ENCODE measurements around the gene PAK1. TPM values are rescaled to one million over a fixed set of nuclear protein-coding genes. Genes with fewer than 3 reads are reported as not detected.

PAK1 gene
- total and polyA plus RNA-seq, 2 of the 4 experiments (the other 2 are of a cell fraction) = 34.3 to 60.6 TPM

DNA sequence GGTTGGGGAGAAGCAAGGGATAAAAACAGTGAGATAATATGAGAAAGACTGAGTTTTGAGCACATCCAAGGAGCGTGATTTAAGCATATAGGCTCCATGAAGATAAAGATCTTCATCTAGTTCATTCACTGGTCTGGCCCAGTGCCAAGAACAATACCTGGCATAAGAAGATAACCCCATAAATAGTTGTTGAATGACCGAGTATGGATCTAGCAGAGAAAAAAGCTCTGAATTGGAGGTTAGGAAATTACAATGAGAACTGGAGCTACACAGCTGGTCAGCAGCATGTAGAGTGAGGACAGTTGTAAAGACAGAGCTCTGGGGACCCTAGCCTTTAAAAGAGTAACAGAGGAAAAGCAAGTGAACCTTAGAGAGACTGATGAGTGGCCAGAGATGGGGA, 33.0 kb upstream of the PAK1 start:
- ChIA-PET POLR2A (ENCODE audit: unreplicated experiment) (no interaction called here), CTCF (no interaction called here)
- H3K4me1 ChIP-seq (ENCODE audit: control insufficient read depth, insufficient read depth, low read length) = no peaks in the 10 kb centered on the region
- no peak overlapping the region for H4K8ac ChIP-seq (ENCODE audit: low read depth in 2 of 2, low read length in 2 of 2)
- no peak overlapping the region for H2AFZ ChIP-seq (replicated peaks; ENCODE audit: low read length, poor library complexity)
- intact Hi-C loops (cut with micrococcal nuclease) = no loop called here
- WGBS, 2 experiments (ENCODE audit: extremely low coverage in 2 of 2, insufficient read length in 1 of 2) = 67% methylated on average over 1 of the region's 2 CpGs; no CpG with 5 or more reads in 1 of the 2 experiments
- TF ChIP-seq, protein P1, sequence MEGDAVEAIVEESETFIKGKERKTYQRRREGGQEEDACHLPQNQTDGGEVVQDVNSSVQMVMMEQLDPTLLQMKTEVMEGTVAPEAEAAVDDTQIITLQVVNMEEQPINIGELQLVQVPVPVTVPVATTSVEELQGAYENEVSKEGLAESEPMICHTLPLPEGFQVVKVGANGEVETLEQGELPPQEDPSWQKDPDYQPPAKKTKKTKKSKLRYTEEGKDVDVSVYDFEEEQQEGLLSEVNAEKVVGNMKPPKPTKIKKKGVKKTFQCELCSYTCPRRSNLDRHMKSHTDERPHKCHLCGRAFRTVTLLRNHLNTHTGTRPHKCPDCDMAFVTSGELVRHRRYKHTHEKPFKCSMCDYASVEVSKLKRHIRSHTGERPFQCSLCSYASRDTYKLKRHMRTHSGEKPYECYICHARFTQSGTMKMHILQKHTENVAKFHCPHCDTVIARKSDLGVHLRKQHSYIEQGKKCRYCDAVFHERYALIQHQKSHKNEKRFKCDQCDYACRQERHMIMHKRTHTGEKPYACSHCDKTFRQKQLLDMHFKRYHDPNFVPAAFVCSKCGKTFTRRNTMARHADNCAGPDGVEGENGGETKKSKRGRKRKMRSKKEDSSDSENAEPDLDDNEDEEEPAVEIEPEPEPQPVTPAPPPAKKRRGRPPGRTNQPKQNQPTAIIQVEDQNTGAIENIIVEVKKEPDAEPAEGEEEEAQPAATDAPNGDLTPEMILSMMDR (conservative IDR thresholded peaks at IDR 0.05; ENCODE audit: low read depth, low read length) = no peak
- TF ChIP-seq MAFK (IDR thresholded peaks at IDR 0.05; ENCODE audit: low read depth, low read length) = no peak
- TF ChIP-seq, protein P2, sequence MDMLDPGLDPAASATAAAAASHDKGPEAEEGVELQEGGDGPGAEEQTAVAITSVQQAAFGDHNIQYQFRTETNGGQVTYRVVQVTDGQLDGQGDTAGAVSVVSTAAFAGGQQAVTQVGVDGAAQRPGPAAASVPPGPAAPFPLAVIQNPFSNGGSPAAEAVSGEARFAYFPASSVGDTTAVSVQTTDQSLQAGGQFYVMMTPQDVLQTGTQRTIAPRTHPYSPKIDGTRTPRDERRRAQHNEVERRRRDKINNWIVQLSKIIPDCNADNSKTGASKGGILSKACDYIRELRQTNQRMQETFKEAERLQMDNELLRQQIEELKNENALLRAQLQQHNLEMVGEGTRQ (IDR thresholded peaks at IDR 0.05; ENCODE audit: low read depth, low read length) = no peak
- TF ChIP-seq CEBPB (IDR thresholded peaks at IDR 0.05; ENCODE audit: low read depth, low read length) = no peak
- H2BK15ac ChIP-seq (ENCODE audit: low read depth, low read length) = no peak overlapping the region
- H2BK20ac ChIP-seq (ENCODE audit: low read depth, low read length) = no peak overlapping the region
- H3K56ac ChIP-seq (ENCODE audit: extremely low read depth, insufficient read depth, low read length) = no peak overlapping the region
- H3K27ac ChIP-seq (ENCODE audit: insufficient read depth, low read length) = no peak overlapping the region
- no peaks in the 10 kb centered on the region; the same call in 1 of the 2 replicates for H3K9me1 ChIP-seq (ENCODE audit: insufficient read depth, low read length)
- no peak overlapping the region for H3K23ac ChIP-seq (ENCODE audit: low read depth, low read length)
- no peak overlapping the region for H2BK5ac ChIP-seq (ENCODE audit: low read depth, low read length, poor library complexity, severe bottlenecking)
- no peak for DNase-seq
- no peak overlapping the region for H2AK5ac ChIP-seq (ENCODE audit: low read depth, low read length)
- no peak overlapping the region for H4K5ac ChIP-seq (ENCODE audit: low read depth, low read length)
- no peaks in the 10 kb centered on the region for H3K36me3 ChIP-seq (ENCODE audit: control insufficient read depth, insufficient read depth, low read length)
- no peak overlapping the region for H2AK9ac ChIP-seq (replicated peaks; ENCODE audit: low read depth, low read length, poor library complexity)
- in situ Hi-C loops (cut with MboI; ENCODE audit: low sequenced_read_pairs) = no loop called here
- no peak overlapping the region for H3K4me2 ChIP-seq (ENCODE audit: low read depth, low read length)
- H3K4ac ChIP-seq (ENCODE audit: low read depth, low read length) = no peak overlapping the region
- dilution Hi-C loops (cut with HindIII; ENCODE audit: low sequenced_read_pairs, unreplicated experiment) = no loop called here
- H3K14ac ChIP-seq (replicated peaks; ENCODE audit: low read depth, low read length) = no peak overlapping the region
- BruUV-seq (replicated peaks) = no TSS peak
- H3K9ac ChIP-seq (ENCODE audit: low read depth, low read length) = no peak overlapping the region
- H3K18ac ChIP-seq (ENCODE audit: low read depth, low read length) = no peak overlapping the region
- no peaks in the 10 kb centered on the region for H4K20me1 ChIP-seq (ENCODE audit: insufficient read depth, low read length)
- H3K27me3 ChIP-seq (ENCODE audit: control insufficient read depth, insufficient read depth, low read length) = peaks cover 11% of the 10 kb centered on the region
- no peak overlapping the region for H3K4me3 ChIP-seq (ENCODE audit: insufficient read depth, low read depth, low read length)
- H2BK120ac ChIP-seq (ENCODE audit: low read depth, low read length) = no peak overlapping the region
- H3K9me3 ChIP-seq (ENCODE audit: control insufficient read depth, insufficient read depth, low read length) = no peaks in the 10 kb centered on the region
- no peak for ATAC-seq (ENCODE audit: low read depth)
- no peak overlapping the region for H4K91ac ChIP-seq (ENCODE audit: insufficient read depth, low read depth, low read length)
- no peaks in the 10 kb centered on the region for H3K79me1 ChIP-seq (ENCODE audit: low read depth in 1 of 2, low read length in 2 of 2)

Measured in IMR-90 (cell line).